Right hindlimb (tissue), 1 donor: ENCODE measurements around the gene OR13F1.
"Not testable (repeated sequence)": the region's sequence is repeated elsewhere in the genome, so short reads cannot be mapped to it uniquely, and the experiment has no call there.

ENCODE experiments used
- DNase-seq: peaks from one replicate; pipeline ENCODE4 v3.0.0-alpha.2; 2018

OR13F1 gene

GRCh38 chr9:104503963-104504362 is at the start of gene OR13F1:
Gene OR13F1 (plus strand): TSS chr9:104504263. CDS start chr9:104504263, 0 bp downstream.
- no peak for DNase-seq

- no peak for DNase-seq
These were observed 47.2 kb upstream of the OR13F1 start for GRCh38 chr9:104456831-104457230.

- no peak for DNase-seq
These were observed 40.2 kb upstream of the OR13F1 start for GRCh38 chr9:104463864-104464263.

- DNase-seq: no peak
These were observed 35.8 kb upstream of the OR13F1 start for GRCh38 chr9:104468261-104468660.

- no peak for DNase-seq
These were observed 21.0 kb upstream of the OR13F1 start for GRCh38 chr9:104482921-104483570.

GRCh38 chr9:104485014-104485413 is 19.0 kb upstream of the OR13F1 start:
- DNase-seq: no peak

- no peak for DNase-seq
These were observed 9.3 kb upstream of the OR13F1 start for GRCh38 chr9:104494808-104495207.

- DNase-seq: no peak
These were observed 623 bp upstream of the OR13F1 start for GRCh38 chr9:104503440-104503839.

- no peak for DNase-seq
These were observed 2.5 kb downstream of the OR13F1 start for GRCh38 chr9:104506565-104506964.

GRCh38 chr9:104514901-104515300 is 10.8 kb downstream of the OR13F1 start:
- DNase-seq: no peak

- not testable (repeated sequence) for DNase-seq
These were observed 16.2 kb downstream of the OR13F1 start for GRCh38 chr9:104520241-104520640.

- DNase-seq: no peak
These were observed 23.0 kb downstream of the OR13F1 start, which contains the start of gene OR13C4 for GRCh38 chr9:104527109-104527508. Gene OR13C4 (minus strand): TSS chr9:104527209. CDS start chr9:104527209, 0 bp downstream.

GRCh38 chr9:104536756-104537155 is 32.7 kb downstream of the OR13F1 start, which contains the start of gene OR13C3:
Gene OR13C3 (minus strand): TSS chr9:104536856. CDS start chr9:104536723, 133 bp downstream.
- DNase-seq: no peak

- no peak for DNase-seq
These were observed 35.2 kb downstream of the OR13F1 start for GRCh38 chr9:104539275-104539674.

- no peak for DNase-seq
These were observed 40.6 kb downstream of the OR13F1 start for GRCh38 chr9:104544644-104545043.

- DNase-seq: no peak
These were observed 49.2 kb downstream of the OR13F1 start for GRCh38 chr9:104553261-104553660.
